OCI-LY7 (cell line): ENCODE results near the gene MSL1. TPM values are rescaled to one million over a fixed set of nuclear protein-coding genes. Genes with fewer than 3 reads are reported as not detected.

Source experiments
- BruUV-seq: library from RNA; stranded (reverse); fragments of 400-500 nt; replicated peaks from 2 replicates; lab custom pipeline; 2021; lab: Mats Ljungman, UMichigan
- CTCF ChIA-PET: fragments of 300-600 bp; sonication (Branson Sonifier 250); formaldehyde crosslinking; loops from one replicate; lab custom pipeline; 2022; ENCODE audit warnings: antibody characterized with exemption; ENCODE audit not compliant: unreplicated experiment; lab: Charles Lee
- POLR2A ChIA-PET: fragments of 300-600 bp; sonication (Branson Sonifier 250); formaldehyde crosslinking; loops from one replicate; lab custom pipeline; 2022; ENCODE audit warnings: antibody characterized with exemption; lab: Charles Lee
- DNase-seq: peaks from one replicate; pipeline ENCODE4 v3.0.0-alpha.2; 2015; ENCODE audit warnings: low spot score
- H2AFZ ChIP-seq: fragments of 200-600 bp; sonication (generic), shearing (Covaris generic); 2 replicates; pipeline ENCODE4 v1.6.1; 2014; ENCODE audit warnings: mild to moderate bottlenecking, antibody characterized with exemption, low read length, moderate library complexity
- H3K27ac ChIP-seq: fragments of 200-600 bp; sonication (generic); 2 replicates; pipeline ENCODE4 v1.5.1; 2014; ENCODE audit warnings: mixed run types, low read depth, mild to moderate bottlenecking, moderate library complexity, low read length, inconsistent platforms; ENCODE audit not compliant: poor library complexity, severe bottlenecking
- H3K36me3 ChIP-seq: fragments of 200-600 bp; sonication (generic); 2 replicates; pipeline ENCODE4 v1.6.1; 2014; ENCODE audit warnings: mild to moderate bottlenecking, antibody characterized with exemption, low read length, moderate library complexity, mixed read lengths; ENCODE audit not compliant: insufficient read depth
- H3K4me1 ChIP-seq: fragments of 200-600 bp; sonication (generic); 2 replicates; pipeline ENCODE4 v1.5.1; 2014; ENCODE audit warnings: mild to moderate bottlenecking, low read length; ENCODE audit not compliant: insufficient read depth, poor library complexity, severe bottlenecking
- H3K4me2 ChIP-seq: fragments of 200-600 bp; sonication (generic); 2 replicates; pipeline ENCODE4 v1.6.1; 2014; ENCODE audit warnings: mild to moderate bottlenecking, low read length
- H3K4me3 ChIP-seq: fragments of 200-600 bp; sonication (generic); 2 replicates; pipeline ENCODE4 v1.5.1; 2014; ENCODE audit warnings: mild to moderate bottlenecking, low read depth, low read length; ENCODE audit not compliant: poor library complexity, severe bottlenecking
- H3K79me2 ChIP-seq: fragments of 200-600 bp; sonication (generic); 2 replicates; pipeline ENCODE4 v1.6.1; 2016; ENCODE audit warnings: low read depth, mild to moderate bottlenecking, low read length, moderate library complexity, mixed read lengths; ENCODE audit not compliant: insufficient read depth
- H3K9me2 ChIP-seq: fragments of 200-600 bp; sonication (generic); 2 replicates; pipeline ENCODE4 v1.6.1; 2016; ENCODE audit warnings: mild to moderate bottlenecking, low read length, mixed read lengths; ENCODE audit not compliant: insufficient read depth
- H3K9me3 ChIP-seq: fragments of 200-600 bp; sonication (generic); 2 replicates; pipeline ENCODE4 v1.6.1; 2014; ENCODE audit warnings: mild to moderate bottlenecking, mixed run types, low read length, mixed read lengths
- H4K20me1 ChIP-seq: fragments of 200-600 bp; sonication (generic); 2 replicates; pipeline ENCODE4 v1.6.1; 2014; ENCODE audit warnings: mild to moderate bottlenecking, antibody characterized with exemption, low read length, moderate library complexity, mixed read lengths; ENCODE audit not compliant: insufficient read depth
- CTCF ChIP-seq: fragments of 200-600 bp; sonication (generic); conservative IDR thresholded peaks from 2 replicates; pipeline ENCODE4 v1.5.1; 2014; ENCODE audit warnings: mild to moderate bottlenecking, antibody characterized with exemption, low read length, moderate library complexity, mixed read lengths
- EZH2phosphoT487 ChIP-seq: fragments of 200-600 bp; sonication (generic); IDR thresholded peaks from 2 replicates; pipeline ENCODE4 v1.6.1; 2018; ENCODE audit warnings: low read depth, borderline replicate concordance, mild to moderate bottlenecking, mixed run types, antibody characterized with exemption, low read length, moderate library complexity, mixed read lengths
- intact Hi-C: fragments of 100-400 bp; cut with micrococcal nuclease; formaldehyde crosslinking; loops from one replicate; pipeline ENCODE4 v1.10.0; 2022; ENCODE audit not compliant: unreplicated experiment
- total RNA-seq, 2 experiments: library from RNA; depleted of rRNA in 1 of 2; stranded (reverse); fragments of >200 nt in 1 of 2; shearing (Covaris generic) in 1 of 2; gene quantifications; 2 replicates each; pipeline ENCODE4 v1.2.3, GENCODE V29; 2014 to 2022

Gene MSL1
- total RNA-seq, 2 experiments from 2014 or later: 95.4 to 97.2 TPM

GRCh38 chr17:40122999-40123810 is 1.4 kb downstream of the MSL1 start:
- Histone ChIP-seq H3K9me3 (no peaks in the 10 kb centered on the region), H2AFZ (no peak overlapping the region; the same call in 1 of the 2 replicates), H3K4me1 (peaks cover 24% of the 10 kb centered on the region), H3K79me2 (peaks cover 47% of the 10 kb centered on the region), H3K9me2 (no peaks in the 10 kb centered on the region), H3K4me2 (peak overlapping the region; percentile 89), H3K27ac (peak overlapping the region; percentile 64), H3K4me3 (peak overlapping the region; percentile 88), H3K36me3 (peaks cover 38% of the 10 kb centered on the region), H4K20me1 (0 out of 2 replicates have a peak, but pooled peaks cover 9% of the 10 kb centered on the region)
- intact Hi-C loops: no loop called here
- TF ChIP-seq EZH2phosphoT487 (no peak), CTCF (0 out of 2 replicates have a peak, but pooled peaks have one; percentile 3)
- no TSS peak for BruUV-seq
- ChIA-PET POLR2A (interaction anchor here (0.9 to 2.3 kb wide), 7 partner anchors 9 to 95 kb away, joined by 3 to 15 read pairs (median 4); partner anchors contain the start of genes CASC3, NR1D1 and WIPF2), CTCF (interaction anchor here (1.8 to 3.0 kb wide), 2 partner anchors 10 to 16 kb away, joined by 4 to 13 read pairs; no protein-coding TSS in a partner anchor)
- DNase-seq: peak; percentile 73

GRCh38 chr17:40123811-40124114 is 2.0 kb downstream of the MSL1 start:
- H2AFZ ChIP-seq: no peak overlapping the region
- H3K4me2 ChIP-seq: peak overlapping the region; percentile 89
- peaks cover 24% of the 10 kb centered on the region for H3K4me1 ChIP-seq
- CTCF ChIA-PET: interaction anchor here (1.8 to 3.0 kb wide), 2 partner anchors 11 to 16 kb away, joined by 4 to 13 read pairs; no protein-coding TSS in a partner anchor
- DNase-seq: no peak
- intact Hi-C loops: loop anchor here (1.0 kb wide), 1 partner anchor 16 kb away; no protein-coding TSS in a partner anchor
- no peaks in the 10 kb centered on the region for H3K9me2 ChIP-seq
- POLR2A ChIA-PET: interaction anchor here (0.9 to 2.3 kb wide), 6 partner anchors 8 to 95 kb away, joined by 3 to 15 read pairs (median 6); partner anchors contain the start of genes CASC3, NR1D1 and WIPF2
- TF ChIP-seq EZH2phosphoT487: no peak
- no peak for TF ChIP-seq CTCF
- H3K4me3 ChIP-seq: peak overlapping the region; percentile 88
- H3K27ac ChIP-seq: peak overlapping the region; percentile 64
- 0 out of 2 replicates have a peak, but pooled peaks cover 9% of the 10 kb centered on the region for H4K20me1 ChIP-seq
- peaks cover 42% of the 10 kb centered on the region for H3K36me3 ChIP-seq
- BruUV-seq: TSS peak; percentile 77
- H3K9me3 ChIP-seq: no peaks in the 10 kb centered on the region
- H3K79me2 ChIP-seq: peaks cover 47% of the 10 kb centered on the region
